HepG2 (cell line): ENCODE measurements around the gene HAGH. TPM values are rescaled to one million over a fixed set of nuclear protein-coding genes. Genes with fewer than 3 reads are reported as not detected.

Source experiments
- ASH2L ChIP-seq: fragments of 300-600, 200-600 bp; sonication (generic); IDR thresholded peaks from 2 replicates; pipeline ENCODE4 v1.7.0; 2017; ENCODE audit warnings: low read depth, mild to moderate bottlenecking, moderate library complexity, mixed read lengths, low read length; ENCODE audit not compliant: insufficient read length
- CTCF ChIP-seq: sonication (generic); formaldehyde crosslinking; IDR thresholded peaks from 2 replicates; pipeline ENCODE4 v1.5.0; 2020; ENCODE audit warnings: mild to moderate bottlenecking, missing genetic modification reagents, moderate library complexity
- FLYWCH1 ChIP-seq: sonication (generic); formaldehyde crosslinking; IDR thresholded peaks from 2 replicates; pipeline ENCODE4 v1.8.1; 2023; ENCODE audit warnings: mild to moderate bottlenecking, missing genetic modification reagents
- HOXA5 ChIP-seq: sonication (generic); formaldehyde crosslinking; IDR thresholded peaks from 2 replicates; pipeline ENCODE4 v1.4.0; 2020; ENCODE audit warnings: missing genetic modification reagents
- MATR3 ChIP-seq: sonication (generic); formaldehyde crosslinking; IDR thresholded peaks from 2 replicates; pipeline ENCODE4 v1.4.0; 2020; ENCODE audit warnings: missing genetic modification reagents
- MXD4 ChIP-seq: IDR thresholded peaks from 2 replicates; pipeline ENCODE4 v1.6.1; 2016; ENCODE audit warnings: mild to moderate bottlenecking, missing biosample characterization, missing genetic modification reagents
- NR2F2 ChIP-seq: IDR thresholded peaks from 2 replicates; pipeline ENCODE4 v1.6.1; 2012; ENCODE audit warnings: low read depth, inconsistent platforms, borderline replicate concordance
- STAT5B ChIP-seq: sonication (generic); formaldehyde crosslinking; IDR thresholded peaks from 2 replicates; pipeline ENCODE4 v1.4.0; 2020; ENCODE audit warnings: missing genetic modification reagents
- ZBTB14 ChIP-seq: sonication (generic); formaldehyde crosslinking; IDR thresholded peaks from 2 replicates; pipeline ENCODE4 v1.4.0; 2020; ENCODE audit warnings: missing genetic modification reagents
- ZBTB33 ChIP-seq: sonication (generic); formaldehyde crosslinking; IDR thresholded peaks from 2 replicates; pipeline ENCODE4 v1.4.0; 2020; ENCODE audit warnings: missing genetic modification reagents
- ZNF138 ChIP-seq: sonication (generic); formaldehyde crosslinking; IDR thresholded peaks from 2 replicates; pipeline ENCODE4 v1.5.0; 2020; ENCODE audit warnings: mild to moderate bottlenecking, low read depth, missing genetic modification reagents
- ZNF44 ChIP-seq: sonication (generic); formaldehyde crosslinking; IDR thresholded peaks from 2 replicates; pipeline ENCODE4 v1.5.1; 2020; ENCODE audit warnings: mild to moderate bottlenecking, missing genetic modification reagents
- ZNF556 ChIP-seq: sonication (generic); formaldehyde crosslinking; IDR thresholded peaks from 2 replicates; pipeline ENCODE4 v1.4.0; 2020; ENCODE audit warnings: mild to moderate bottlenecking, missing genetic modification reagents, borderline replicate concordance
- ZNF589 ChIP-seq: sonication (generic); formaldehyde crosslinking; conservative IDR thresholded peaks from 2 replicates; pipeline ENCODE4 v1.8.0; 2022; ENCODE audit warnings: mild to moderate bottlenecking, moderate library complexity, missing genetic modification reagents
- ZNF607 ChIP-seq: sonication (generic); formaldehyde crosslinking; IDR thresholded peaks from 2 replicates; pipeline ENCODE4 v1.5.1; 2020; ENCODE audit warnings: missing genetic modification reagents, mild to moderate bottlenecking, borderline replicate concordance
- ZNF709 ChIP-seq: sonication (generic); formaldehyde crosslinking; IDR thresholded peaks from 2 replicates; pipeline ENCODE4 v1.5.0; 2020; ENCODE audit warnings: mild to moderate bottlenecking, missing genetic modification reagents
- polyA plus RNA-seq, 8 experiments: library from polyadenylated mRNA; depleted of rRNA in 3 of 8; stranded (reverse) in 7 of 8; unstranded in 1 of 8; fragments of >200 nt; fragmentation: Illumina TruSeq in 4 of 8; extraction: Trizol in 4 of 8; gene quantifications; 2 replicates each; pipeline versions ENCODE4 v1.2.1 to v1.2.3, GENCODE V29; 2011 to 2016; ENCODE audit warnings: low read depth in 4 of 8, missing spikeins in 1 of 8, mixed read lengths in 1 of 8; ENCODE audit not compliant: insufficient read depth in 1 of 8
- total RNA-seq, 5 experiments: library from RNA; depleted of rRNA; stranded (reverse); fragments of >200 nt; fragmentation: Illumina TruSeq; extraction: Trizol; gene quantifications; 2 replicates each; pipeline ENCODE4 v1.2.3, GENCODE V29; 2016; ENCODE audit warnings: low read depth in 1 of 5
- TF ChIP-seq, protein P1 (sequence below): sonication (generic); formaldehyde crosslinking; IDR thresholded peaks from 2 replicates; pipeline ENCODE4 v1.8.0; 2022; ENCODE audit warnings: mild to moderate bottlenecking, missing genetic modification reagents, moderate library complexity
- TF ChIP-seq, protein P2 (sequence below): sonication (generic); formaldehyde crosslinking; IDR thresholded peaks from 2 replicates; pipeline ENCODE4 v1.4.0; 2020; ENCODE audit warnings: low read depth, mild to moderate bottlenecking, missing genetic modification reagents
- TF ChIP-seq, protein P3 (sequence below): sonication (generic); formaldehyde crosslinking; IDR thresholded peaks from 2 replicates; pipeline ENCODE4 v1.5.0; 2020; ENCODE audit warnings: missing genetic modification reagents

HAGH gene
- total and polyA plus RNA-seq, 2 of the 13 experiments (the other 11 are each of a cell fraction or from before 2014, with no cell fraction given): 70.4 to 95.4 TPM

- TF ChIP-seq, protein P1, sequence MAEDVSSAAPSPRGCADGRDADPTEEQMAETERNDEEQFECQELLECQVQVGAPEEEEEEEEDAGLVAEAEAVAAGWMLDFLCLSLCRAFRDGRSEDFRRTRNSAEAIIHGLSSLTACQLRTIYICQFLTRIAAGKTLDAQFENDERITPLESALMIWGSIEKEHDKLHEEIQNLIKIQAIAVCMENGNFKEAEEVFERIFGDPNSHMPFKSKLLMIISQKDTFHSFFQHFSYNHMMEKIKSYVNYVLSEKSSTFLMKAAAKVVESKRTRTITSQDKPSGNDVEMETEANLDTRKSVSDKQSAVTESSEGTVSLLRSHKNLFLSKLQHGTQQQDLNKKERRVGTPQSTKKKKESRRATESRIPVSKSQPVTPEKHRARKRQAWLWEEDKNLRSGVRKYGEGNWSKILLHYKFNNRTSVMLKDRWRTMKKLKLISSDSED (CRISPR knock-in tag): no peak
- TF ChIP-seq ZNF44 (CRISPR knock-in tag) (0 out of 2 replicates have a peak, but pooled peaks have one; percentile 21), ASH2L (peak; percentile 77), NR2F2 (peak; percentile 10; the same call in 1 of the 2 replicates), STAT5B (CRISPR knock-in tag) (0 out of 2 replicates have a peak, but pooled peaks have one; percentile 48), ZBTB14 (peak; percentile 74), MATR3 (CRISPR knock-in tag) (no peak), ZNF589 (0 out of 2 replicates have a peak, but pooled peaks have one; percentile 93), ZNF709 (peak; percentile 63; the same call in 1 of the 2 replicates), ZNF138 (CRISPR knock-in tag) (no peak), ZBTB33 (0 out of 2 replicates have a peak, but pooled peaks have one; percentile 10), HOXA5 (CRISPR knock-in tag) (peak; percentile 88), CTCF (CRISPR knock-in tag) (peak; percentile 91), FLYWCH1 (CRISPR knock-in tag) (peak; percentile 88; the same call in 1 of the 2 replicates), MXD4 (CRISPR knock-in tag) (peak; percentile 73), ZNF607 (no peak; the same call in 1 of the 2 replicates), ZNF556 (peak; percentile 92)
- TF ChIP-seq, protein P2, sequence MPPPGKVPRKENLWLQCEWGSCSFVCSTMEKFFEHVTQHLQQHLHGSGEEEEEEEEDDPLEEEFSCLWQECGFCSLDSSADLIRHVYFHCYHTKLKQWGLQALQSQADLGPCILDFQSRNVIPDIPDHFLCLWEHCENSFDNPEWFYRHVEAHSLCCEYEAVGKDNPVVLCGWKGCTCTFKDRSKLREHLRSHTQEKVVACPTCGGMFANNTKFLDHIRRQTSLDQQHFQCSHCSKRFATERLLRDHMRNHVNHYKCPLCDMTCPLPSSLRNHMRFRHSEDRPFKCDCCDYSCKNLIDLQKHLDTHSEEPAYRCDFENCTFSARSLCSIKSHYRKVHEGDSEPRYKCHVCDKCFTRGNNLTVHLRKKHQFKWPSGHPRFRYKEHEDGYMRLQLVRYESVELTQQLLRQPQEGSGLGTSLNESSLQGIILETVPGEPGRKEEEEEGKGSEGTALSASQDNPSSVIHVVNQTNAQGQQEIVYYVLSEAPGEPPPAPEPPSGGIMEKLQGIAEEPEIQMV (CRISPR knock-in tag): peak; percentile 96
- TF ChIP-seq, protein P3, sequence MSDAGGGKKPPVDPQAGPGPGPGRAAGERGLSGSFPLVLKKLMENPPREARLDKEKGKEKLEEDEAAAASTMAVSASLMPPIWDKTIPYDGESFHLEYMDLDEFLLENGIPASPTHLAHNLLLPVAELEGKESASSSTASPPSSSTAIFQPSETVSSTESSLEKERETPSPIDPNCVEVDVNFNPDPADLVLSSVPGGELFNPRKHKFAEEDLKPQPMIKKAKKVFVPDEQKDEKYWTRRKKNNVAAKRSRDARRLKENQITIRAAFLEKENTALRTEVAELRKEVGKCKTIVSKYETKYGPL (CRISPR knock-in tag): no peak
Observed at GRCh38 chr16:1772908-1773702, 53.5 kb downstream of the HAGH start, which contains the start of gene MRPS34 (continued).
